NCI-H1105 treated with DMSO at 0.1 percent for 48 hours (cell line): Measurements from ENCODE around the gene TAF12.
A peak's percentile ranks its signal among the peaks of the same experiment; 100 is the strongest.
"Not testable (repeated sequence)": the region's sequence is repeated elsewhere in the genome, so short reads cannot be mapped to it uniquely, and the experiment has no call there.

Experiments used
- DNase-seq: peaks from one replicate; lab custom pipeline; 2025; lab: John Stamatoyannopoulos, UW

The TAF12 gene

DNA sequence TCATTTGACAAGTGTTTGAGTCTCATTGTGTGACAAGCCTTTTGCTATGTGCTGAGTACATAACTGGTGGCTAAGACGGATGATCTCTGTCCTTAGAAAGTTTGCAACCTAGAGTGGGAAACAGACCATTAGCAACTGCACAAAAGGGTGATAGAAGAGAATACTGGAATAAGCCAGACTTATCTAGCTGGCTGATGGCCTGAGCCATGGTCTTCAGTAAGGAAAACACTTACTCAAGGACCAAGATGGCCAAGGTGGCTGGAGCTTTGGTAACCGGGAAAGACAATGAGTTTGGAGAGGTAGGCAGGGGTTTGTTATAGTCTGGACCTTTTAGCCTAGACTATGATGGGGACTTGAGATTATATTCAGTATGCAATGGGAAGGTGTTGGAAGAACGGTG lies 1.6 kb upstream of the TAF12 start:
- no peak for DNase-seq

- DNase-seq: no peak
These were observed 616 bp downstream of the TAF12 start for GRCh38 chr1:28642056-28642846.

DNA sequence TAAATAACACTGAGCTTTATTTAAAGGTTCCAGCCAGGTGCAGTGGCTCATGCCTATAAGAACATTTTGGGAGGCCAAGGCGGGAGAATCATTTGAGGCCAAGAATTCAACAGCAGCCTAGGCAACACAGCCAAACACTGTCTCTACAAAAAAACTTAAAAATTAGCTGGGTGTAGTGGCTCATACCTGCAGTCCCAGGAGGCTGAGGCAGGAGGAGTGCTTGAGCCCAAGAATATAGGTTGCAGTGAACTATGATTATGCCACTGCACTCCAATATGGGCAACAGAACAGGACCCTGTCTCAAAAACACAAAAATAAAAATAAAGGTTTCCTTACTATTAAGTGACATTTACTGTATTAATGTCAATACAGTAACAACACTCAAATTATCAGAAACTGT lies 2.1 kb downstream of the TAF12 start:
- no peak for DNase-seq

- no peak for DNase-seq
These were observed 10.3 kb downstream of the TAF12 start for GRCh38 chr1:28632560-28632959.

GRCh38 chr1:28631713-28632112 lies 11.2 kb downstream of the TAF12 start:
- DNase-seq: no peak

GRCh38 chr1:28613175-28613574 lies 29.7 kb downstream of the TAF12 start:
- no peak for DNase-seq

GRCh38 chr1:28606771-28607170 lies 36.1 kb downstream of the TAF12 start:
- no peak for DNase-seq

DNA sequence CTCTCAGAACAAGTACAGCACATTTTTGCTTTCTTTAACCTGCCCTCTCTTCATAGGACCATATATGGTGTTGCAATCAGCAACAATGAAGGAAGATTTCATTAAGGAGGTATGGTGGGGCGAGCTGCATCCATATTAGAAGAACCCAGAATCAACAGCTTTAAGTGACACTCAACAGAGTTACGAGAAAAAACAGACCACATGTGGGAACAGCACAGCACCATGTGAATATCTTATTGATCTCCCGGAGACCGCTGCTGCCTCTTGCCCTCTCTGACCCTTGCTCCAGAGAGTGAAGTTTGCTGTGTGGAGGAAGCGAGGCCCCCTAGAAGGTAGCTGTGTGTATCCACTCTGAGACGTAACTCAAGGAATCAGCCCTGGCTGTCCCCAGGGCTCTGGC lies 37.9 kb downstream of the TAF12 start:
- no peak for DNase-seq

DNA sequence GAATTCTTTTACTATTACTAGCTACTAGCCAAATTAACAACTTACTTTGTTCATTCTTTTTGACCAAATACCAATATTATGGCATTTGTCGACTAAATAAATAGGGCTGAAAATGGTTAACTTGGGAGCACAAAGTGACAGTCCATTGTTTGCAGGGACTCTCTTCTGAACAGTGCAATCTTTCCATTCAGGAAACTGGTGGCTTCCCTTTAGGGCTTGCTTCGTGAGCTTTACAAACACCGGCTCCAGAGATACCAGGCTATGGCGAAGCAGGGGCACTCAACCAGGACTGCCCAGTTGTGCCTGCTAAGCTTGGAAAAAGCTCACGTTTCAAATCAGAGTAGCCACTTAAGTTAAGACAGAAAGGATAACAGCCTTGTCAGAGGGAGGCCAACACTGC lies 38.5 kb downstream of the TAF12 start:
- no peak for DNase-seq

GRCh38 chr1:28602536-28603439 lies 40.1 kb downstream of the TAF12 start:
- DNase-seq: peak; percentile 46

DNA sequence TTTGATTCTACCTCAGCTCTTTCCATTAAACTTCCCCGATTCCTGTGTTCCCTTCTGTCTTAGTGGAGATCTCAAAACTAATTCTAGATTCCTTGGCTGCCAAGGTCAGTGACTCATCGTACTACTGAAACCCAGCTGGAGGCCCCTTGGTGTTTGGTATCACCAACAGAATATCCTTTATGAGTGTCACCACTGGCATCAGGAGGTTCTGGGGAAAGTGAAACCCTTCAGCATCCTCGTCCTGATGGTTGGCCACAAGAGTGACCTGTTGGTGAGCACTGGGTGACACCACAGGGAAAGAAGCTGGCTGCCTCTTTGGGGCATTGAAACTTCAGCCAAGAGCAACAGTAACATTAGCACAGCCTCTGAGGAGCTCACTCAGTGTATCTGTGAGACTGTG lies 41.2 kb downstream of the TAF12 start:
- no peak for DNase-seq

DNA sequence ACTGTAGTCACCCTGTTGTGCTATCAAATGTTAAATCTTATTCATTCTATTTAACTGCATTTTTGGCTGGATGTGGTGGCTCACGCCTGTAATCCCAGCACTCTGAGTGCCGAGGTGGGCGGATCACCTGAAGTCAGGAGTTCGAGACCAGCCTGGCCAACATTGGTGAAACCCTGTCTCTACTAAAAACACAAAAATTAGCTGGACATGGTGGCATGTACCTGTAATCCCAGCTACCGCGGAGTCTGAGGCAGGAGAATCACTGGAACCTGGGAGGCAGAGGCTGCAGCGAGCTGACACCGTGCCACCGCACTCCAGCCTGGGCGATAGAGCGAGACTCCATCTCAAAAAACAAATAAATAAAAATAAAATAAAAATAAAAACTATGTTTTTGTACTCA lies 46.6 kb downstream of the TAF12 start:
- not testable (repeated sequence) for DNase-seq

DNA sequence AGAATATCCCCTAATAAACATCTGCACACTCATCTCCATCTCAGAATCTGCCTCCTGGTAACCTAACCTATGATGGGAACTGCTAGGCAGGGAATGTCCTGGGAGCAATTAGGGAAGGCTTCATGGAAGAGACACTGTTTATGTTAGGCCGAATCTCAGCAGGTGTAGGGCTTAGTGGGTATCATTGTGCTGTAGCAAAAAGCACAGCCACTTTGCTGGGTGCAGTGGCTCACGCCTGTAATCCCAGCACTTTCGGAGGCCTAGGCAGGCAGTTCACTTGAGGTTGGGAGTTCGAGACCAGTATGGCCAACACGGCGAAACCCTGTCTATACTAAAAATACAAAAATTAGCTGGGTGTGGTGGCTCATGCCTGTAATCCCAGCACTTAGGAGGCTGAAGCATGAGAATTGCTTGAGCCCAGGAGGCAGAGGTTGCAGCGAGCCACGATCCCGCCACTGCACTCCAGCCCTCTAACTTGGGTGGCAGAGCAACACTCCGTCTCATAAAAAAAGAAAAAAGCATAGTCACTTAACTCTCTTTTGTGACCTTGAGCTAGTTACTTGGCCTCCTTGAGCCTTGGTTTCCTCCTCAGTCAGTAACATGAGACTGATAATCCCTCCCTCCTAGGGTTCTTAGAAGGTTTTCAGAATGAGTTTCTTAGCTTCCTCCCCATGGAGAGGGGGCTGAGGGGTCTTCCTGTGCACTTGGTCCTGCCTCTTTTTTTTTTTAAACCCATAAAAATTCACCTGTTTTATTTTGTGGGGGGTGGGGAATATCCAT lies 47.3 kb downstream of the TAF12 start:
- DNase-seq: no peak

DNA sequence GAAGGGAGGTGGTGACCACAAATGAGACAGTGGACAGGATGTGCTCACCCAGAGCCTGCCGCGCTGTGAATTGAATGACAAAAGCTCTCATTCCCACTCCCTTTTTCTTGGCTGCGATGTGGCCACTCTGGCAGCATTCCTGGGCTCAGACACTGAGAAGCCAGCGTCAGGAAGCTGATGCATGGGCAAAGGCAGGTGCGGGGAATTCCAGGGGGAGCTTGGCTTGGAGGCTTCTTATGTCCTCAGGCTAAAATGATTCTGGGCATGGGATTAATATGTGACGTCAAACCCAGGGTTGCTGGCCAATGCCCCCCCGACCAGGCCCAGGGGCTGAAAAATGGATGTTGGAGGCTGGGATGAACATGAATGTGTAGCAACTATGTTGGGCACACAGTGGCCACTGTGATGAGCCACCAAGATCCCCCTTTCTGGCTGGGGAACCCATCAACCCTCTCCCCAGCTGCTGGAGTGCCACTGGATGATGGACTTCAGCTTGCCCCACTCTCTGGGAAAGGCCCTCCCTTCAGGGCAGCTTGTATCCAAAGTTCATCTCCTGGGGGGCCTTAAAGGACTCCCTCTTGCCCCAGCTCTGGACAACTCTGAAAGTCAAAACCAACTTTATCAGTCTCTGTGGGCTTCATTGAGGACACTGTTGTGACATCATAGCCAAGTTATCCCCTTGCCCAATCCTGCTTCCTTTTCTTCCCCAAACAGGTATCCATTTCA lies 48.0 kb downstream of the TAF12 start:
- not testable (repeated sequence) for DNase-seq

- not testable (repeated sequence) for DNase-seq
These were observed 48.9 kb downstream of the TAF12 start for GRCh38 chr1:28593988-28594356.

- no peak for DNase-seq
These were observed 50.4 kb downstream of the TAF12 start for GRCh38 chr1:28592321-28593071.

GRCh38 chr1:28591708-28592320 lies 51.1 kb downstream of the TAF12 start, which contains the start of gene RAB42:
Gene RAB42 (plus strand): TSS chr1:28592265. CDS start chr1:28592512, 247 bp downstream.
- no peak for DNase-seq

DNA sequence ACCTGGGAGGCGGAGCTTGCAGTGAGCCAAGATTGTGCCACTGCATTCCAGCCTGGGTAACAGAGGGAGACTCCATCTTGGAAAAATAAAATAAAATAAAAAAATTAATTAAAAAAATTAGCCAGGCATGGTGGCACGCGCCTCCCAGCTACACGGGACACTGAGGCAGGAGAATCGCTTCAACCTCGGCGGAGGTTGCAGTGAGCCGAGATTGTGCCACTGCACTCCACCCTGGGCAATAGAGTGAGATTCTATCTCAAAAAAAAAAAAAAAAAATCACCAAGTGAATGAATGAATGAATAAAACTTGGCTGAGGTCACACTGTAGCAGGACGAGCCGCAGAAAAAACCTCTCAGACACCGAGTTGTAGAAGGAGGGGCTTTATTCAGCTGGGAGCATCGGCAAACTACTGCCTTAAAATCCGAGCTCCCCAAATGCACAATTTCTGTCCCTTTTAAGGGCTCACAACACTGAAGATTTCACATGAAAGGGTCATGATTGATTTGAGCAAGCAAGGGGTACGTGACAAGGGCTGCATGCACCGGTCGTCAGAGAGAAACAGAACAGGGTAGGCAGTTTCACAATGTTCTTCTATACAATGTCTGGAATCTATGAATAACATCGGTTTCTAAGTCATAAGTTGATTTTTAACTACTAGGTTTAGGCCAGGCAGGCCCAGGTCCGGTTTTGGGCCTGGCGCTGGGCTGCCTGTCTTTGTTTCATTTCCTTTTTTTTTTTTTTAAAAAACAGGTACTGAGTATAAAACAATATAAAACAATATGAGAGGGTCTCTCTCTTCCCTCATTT lies 56.1 kb downstream of the TAF12 start:
- not testable (repeated sequence) for DNase-seq

- peak; percentile 50 for DNase-seq
These were observed 60.6 kb downstream of the TAF12 start for GRCh38 chr1:28582248-28582615.
